Loucy (cell line): Measurements from ENCODE around the gene SEMA7A.

Experiments used
- H2AFZ ChIP-seq: fragments of 200-600 bp; sonication (generic); 2 replicates; pipeline ENCODE4 v1.6.0; 2016; ENCODE audit warnings: antibody characterized with exemption, mild to moderate bottlenecking, low read length, moderate library complexity
- H3F3A ChIP-seq: fragments of 200-600 bp; 2 replicates; pipeline ENCODE4 v1.6.0; 2016; ENCODE audit warnings: antibody characterized with exemption, low read depth, mild to moderate bottlenecking
- H3K27me3 ChIP-seq: fragments of 200-600 bp; sonication (generic); 2 replicates; pipeline ENCODE4 v1.6.1; 2014; ENCODE audit warnings: low read length, mild to moderate bottlenecking; ENCODE audit not compliant: insufficient read depth, poor library complexity, severe bottlenecking
- H3K36me3 ChIP-seq: fragments of 200-600 bp; sonication (generic); 2 replicates; pipeline ENCODE4 v1.6.1; 2016; ENCODE audit warnings: low read length; ENCODE audit not compliant: insufficient read depth
- H3K4me1 ChIP-seq: fragments of 200-600 bp; sonication (generic); 2 replicates; pipeline ENCODE4 v1.5.1; 2014; ENCODE audit warnings: low read length, mild to moderate bottlenecking; ENCODE audit not compliant: insufficient read depth, poor library complexity, severe bottlenecking
- H3K4me2 ChIP-seq: fragments of 200-600 bp; sonication (generic); 2 replicates; pipeline ENCODE4 v1.6.0; 2014; ENCODE audit warnings: antibody characterized with exemption, low read length, low read depth, mild to moderate bottlenecking; ENCODE audit not compliant: poor library complexity, severe bottlenecking
- H3K4me3 ChIP-seq: fragments of 200-600 bp; sonication (generic); 2 replicates; pipeline ENCODE4 v1.5.1; 2014; ENCODE audit warnings: low read length, mild to moderate bottlenecking, mixed read lengths; ENCODE audit not compliant: poor library complexity, severe bottlenecking
- H3K79me2 ChIP-seq: fragments of 200-600 bp; sonication (generic); 2 replicates; pipeline ENCODE4 v1.6.1; 2014; ENCODE audit warnings: low read length; ENCODE audit not compliant: insufficient read depth
- H3K9ac ChIP-seq: fragments of 200-600 bp; sonication (generic); 2 replicates; pipeline ENCODE4 v1.6.0; 2014; ENCODE audit warnings: mild to moderate bottlenecking, low read depth, low read length, moderate library complexity; ENCODE audit not compliant: poor library complexity, severe bottlenecking
- H3K9me2 ChIP-seq: fragments of 200-600 bp; sonication (generic); replicated peaks from 2 replicates; pipeline ENCODE4 v1.6.1; 2016; ENCODE audit warnings: low read depth, low read length, mixed read lengths
- H3K9me3 ChIP-seq: fragments of 200-600 bp; sonication (generic); 2 replicates; pipeline ENCODE4 v1.6.1; 2014; ENCODE audit warnings: mild to moderate bottlenecking, antibody characterized with exemption, low read length, low read depth; ENCODE audit not compliant: insufficient read depth
- H4K20me1 ChIP-seq: fragments of 200-600 bp; sonication (generic); 2 replicates; pipeline ENCODE4 v1.6.0; 2014; ENCODE audit warnings: antibody characterized with exemption, low read length, mild to moderate bottlenecking; ENCODE audit not compliant: insufficient read depth, poor library complexity, severe bottlenecking
- EZH2phosphoT487 ChIP-seq: fragments of 200-600 bp; IDR thresholded peaks from 2 replicates; pipeline ENCODE4 v1.6.1; 2018; ENCODE audit warnings: antibody characterized with exemption, mild to moderate bottlenecking, moderate library complexity, borderline replicate concordance
- TF ChIP-seq, protein P1 (sequence below): fragments of 200-600 bp; sonication (generic); conservative IDR thresholded peaks from 2 replicates; pipeline ENCODE4 v1.5.1; 2014; ENCODE audit warnings: mild to moderate bottlenecking, antibody characterized with exemption, low read length

SEMA7A gene

GRCh38 chr15:74425630-74426029, 8.1 kb downstream of the SEMA7A start:
- Histone ChIP-seq H3K9ac (no peak overlapping the region), H3K9me3 (no peaks in the 10 kb centered on the region), H3F3A (no peaks in the 10 kb centered on the region), H3K79me2 (peaks cover 100% of the 10 kb centered on the region), H3K9me2 (no peaks in the 10 kb centered on the region), H3K4me1 (peaks cover 41% of the 10 kb centered on the region), H3K4me2 (no peak overlapping the region), H4K20me1 (peaks cover 31% of the 10 kb centered on the region), H2AFZ (no peak overlapping the region), H3K27me3 (no peaks in the 10 kb centered on the region), H3K4me3 (no peak overlapping the region), H3K36me3 (no peaks in the 10 kb centered on the region)
- TF ChIP-seq, protein P1, sequence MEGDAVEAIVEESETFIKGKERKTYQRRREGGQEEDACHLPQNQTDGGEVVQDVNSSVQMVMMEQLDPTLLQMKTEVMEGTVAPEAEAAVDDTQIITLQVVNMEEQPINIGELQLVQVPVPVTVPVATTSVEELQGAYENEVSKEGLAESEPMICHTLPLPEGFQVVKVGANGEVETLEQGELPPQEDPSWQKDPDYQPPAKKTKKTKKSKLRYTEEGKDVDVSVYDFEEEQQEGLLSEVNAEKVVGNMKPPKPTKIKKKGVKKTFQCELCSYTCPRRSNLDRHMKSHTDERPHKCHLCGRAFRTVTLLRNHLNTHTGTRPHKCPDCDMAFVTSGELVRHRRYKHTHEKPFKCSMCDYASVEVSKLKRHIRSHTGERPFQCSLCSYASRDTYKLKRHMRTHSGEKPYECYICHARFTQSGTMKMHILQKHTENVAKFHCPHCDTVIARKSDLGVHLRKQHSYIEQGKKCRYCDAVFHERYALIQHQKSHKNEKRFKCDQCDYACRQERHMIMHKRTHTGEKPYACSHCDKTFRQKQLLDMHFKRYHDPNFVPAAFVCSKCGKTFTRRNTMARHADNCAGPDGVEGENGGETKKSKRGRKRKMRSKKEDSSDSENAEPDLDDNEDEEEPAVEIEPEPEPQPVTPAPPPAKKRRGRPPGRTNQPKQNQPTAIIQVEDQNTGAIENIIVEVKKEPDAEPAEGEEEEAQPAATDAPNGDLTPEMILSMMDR, result no peak
- TF ChIP-seq EZH2phosphoT487, result no peak

DNA sequence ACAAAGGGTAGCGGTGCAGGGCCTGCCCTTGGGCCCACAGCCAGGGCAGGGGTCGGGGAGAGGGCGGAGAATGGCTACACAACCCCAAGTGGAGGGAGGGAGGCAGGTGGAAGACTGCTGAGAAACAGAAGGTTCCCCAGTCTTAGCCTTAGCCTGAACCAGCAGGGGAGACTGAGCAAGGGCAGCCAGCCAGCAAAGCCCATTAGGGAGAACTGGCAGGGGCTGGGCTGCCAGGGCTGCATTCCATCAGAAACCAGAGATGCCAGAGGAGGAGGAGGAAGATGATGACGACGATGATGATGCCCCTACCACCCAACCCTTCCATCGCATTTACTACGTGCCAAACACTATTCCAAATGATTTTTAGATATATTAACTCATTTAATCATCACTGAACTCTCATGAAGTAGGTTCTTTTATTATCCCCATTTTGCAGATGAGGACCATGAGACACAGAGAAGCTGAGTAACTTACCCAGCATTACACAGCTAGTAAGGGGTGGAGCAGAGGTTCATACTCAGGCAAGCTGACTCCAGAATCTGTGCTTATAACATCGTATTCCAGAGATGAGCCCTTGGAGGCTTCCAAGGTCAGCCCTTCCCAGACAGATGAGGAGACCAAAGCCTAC, 8.7 kb downstream of the SEMA7A start:
- Histone ChIP-seq H3K27me3 (no peaks in the 10 kb centered on the region), H4K20me1 (peaks cover 25% of the 10 kb centered on the region), H3K4me1 (peaks cover 42% of the 10 kb centered on the region), H3K9ac (no peak overlapping the region), H2AFZ (no peak overlapping the region), H3K4me2 (no peak overlapping the region), H3K9me3 (no peaks in the 10 kb centered on the region), H3K4me3 (no peak overlapping the region), H3K79me2 (peaks cover 100% of the 10 kb centered on the region), H3K36me3 (no peaks in the 10 kb centered on the region), H3K9me2 (no peaks in the 10 kb centered on the region), H3F3A (no peaks in the 10 kb centered on the region)
- no peak for TF ChIP-seq EZH2phosphoT487
- TF ChIP-seq, protein P1, result no peak

DNA sequence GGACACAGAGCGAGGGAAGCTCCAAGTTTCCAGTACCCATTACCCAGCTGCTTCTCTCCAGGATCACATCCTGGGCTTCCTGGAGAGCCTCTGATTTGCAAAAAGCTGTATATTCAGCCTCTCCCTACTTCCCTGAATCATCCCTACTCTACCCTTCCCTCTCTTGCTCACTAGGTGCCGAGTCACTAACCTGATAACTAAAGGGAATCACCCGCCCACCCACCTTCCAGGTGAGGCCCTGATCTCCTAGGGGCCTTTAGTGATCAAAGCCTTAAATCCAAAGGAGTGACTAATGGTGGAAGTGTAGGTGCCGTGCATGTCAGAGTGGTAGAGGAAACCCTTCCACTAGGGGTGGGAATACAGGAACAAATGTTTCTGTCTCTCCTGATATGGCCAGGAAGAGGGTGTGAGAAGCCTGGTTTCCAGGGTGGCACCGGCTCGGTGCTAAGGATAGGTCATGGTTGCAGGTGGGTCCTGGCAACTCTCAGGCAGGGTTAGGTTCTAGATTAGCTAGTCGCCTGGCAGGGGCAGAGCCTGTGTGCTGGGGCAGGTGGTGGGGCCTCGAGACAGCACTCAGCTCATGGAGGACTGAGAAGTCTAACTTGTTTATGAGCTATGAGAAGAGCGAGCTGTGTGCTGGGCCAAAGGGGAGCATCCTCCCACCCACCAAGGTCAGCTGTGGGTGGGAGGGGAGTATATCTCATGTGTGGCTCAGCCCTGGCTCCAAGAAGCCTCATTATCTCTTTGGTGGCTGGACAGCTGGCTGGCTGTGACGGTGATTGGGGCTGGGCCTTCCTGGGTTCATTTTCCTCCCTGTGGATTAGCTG, 10.1 kb downstream of the SEMA7A start:
- no peaks in the 10 kb centered on the region for H3K36me3 ChIP-seq
- peaks cover 38% of the 10 kb centered on the region for H3K4me1 ChIP-seq
- TF ChIP-seq EZH2phosphoT487, result no peak
- TF ChIP-seq, protein P1, result no peak
- no peaks in the 10 kb centered on the region for H3K27me3 ChIP-seq
- H3K4me2 ChIP-seq, result no peak overlapping the region
- no peaks in the 10 kb centered on the region for H3F3A ChIP-seq
- peaks cover 100% of the 10 kb centered on the region for H3K79me2 ChIP-seq
- no peaks in the 10 kb centered on the region for H3K9me3 ChIP-seq
- no peaks in the 10 kb centered on the region for H3K9me2 ChIP-seq
- peaks cover 23% of the 10 kb centered on the region for H4K20me1 ChIP-seq
- no peak overlapping the region for H2AFZ ChIP-seq
- H3K4me3 ChIP-seq, result no peak overlapping the region
- no peak overlapping the region for H3K9ac ChIP-seq
